ENCODE measurements around the gene MGRN1.

DNA sequence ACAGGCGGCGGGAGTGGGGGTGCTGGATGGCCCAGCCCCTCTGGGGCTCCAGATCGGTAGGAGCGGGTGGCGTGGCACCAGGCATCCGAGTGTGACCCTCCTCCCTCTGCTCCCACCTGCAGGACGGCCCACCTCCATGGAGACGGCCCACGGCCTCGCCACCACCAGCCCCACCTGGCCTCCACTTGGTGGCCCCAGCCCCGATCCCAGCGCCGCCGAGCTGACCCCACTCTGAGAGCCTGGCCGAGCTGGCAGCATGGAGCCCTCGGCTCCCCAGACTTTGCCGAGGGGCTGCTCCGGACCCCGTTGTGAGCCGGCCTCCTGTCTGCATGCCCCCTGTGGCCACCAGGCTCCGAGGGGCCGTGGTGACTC lies 64.0 kb downstream of the MGRN1 start:
- TF ChIP-seq, protein P1, sequence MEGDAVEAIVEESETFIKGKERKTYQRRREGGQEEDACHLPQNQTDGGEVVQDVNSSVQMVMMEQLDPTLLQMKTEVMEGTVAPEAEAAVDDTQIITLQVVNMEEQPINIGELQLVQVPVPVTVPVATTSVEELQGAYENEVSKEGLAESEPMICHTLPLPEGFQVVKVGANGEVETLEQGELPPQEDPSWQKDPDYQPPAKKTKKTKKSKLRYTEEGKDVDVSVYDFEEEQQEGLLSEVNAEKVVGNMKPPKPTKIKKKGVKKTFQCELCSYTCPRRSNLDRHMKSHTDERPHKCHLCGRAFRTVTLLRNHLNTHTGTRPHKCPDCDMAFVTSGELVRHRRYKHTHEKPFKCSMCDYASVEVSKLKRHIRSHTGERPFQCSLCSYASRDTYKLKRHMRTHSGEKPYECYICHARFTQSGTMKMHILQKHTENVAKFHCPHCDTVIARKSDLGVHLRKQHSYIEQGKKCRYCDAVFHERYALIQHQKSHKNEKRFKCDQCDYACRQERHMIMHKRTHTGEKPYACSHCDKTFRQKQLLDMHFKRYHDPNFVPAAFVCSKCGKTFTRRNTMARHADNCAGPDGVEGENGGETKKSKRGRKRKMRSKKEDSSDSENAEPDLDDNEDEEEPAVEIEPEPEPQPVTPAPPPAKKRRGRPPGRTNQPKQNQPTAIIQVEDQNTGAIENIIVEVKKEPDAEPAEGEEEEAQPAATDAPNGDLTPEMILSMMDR (IDR thresholded peaks at IDR 0.05) = no peak
- TF ChIP-seq EZH2 (IDR thresholded peaks at IDR 0.05; ENCODE audit: borderline replicate concordance, insufficient read depth, low read depth, low read length, poor library complexity, severe bottlenecking) = no peak

Measured in B cell (primary cell).